HepG2 (cell line): ENCODE data around the gene LMCD1. TPM values are rescaled to one million over a fixed set of nuclear protein-coding genes. Genes with fewer than 3 reads are reported as not detected.

ENCODE experiments used
- ATAC-seq: fragments of 200-7000 bp; cut with Tn5 transposase; 3 replicates; pipeline ENCODE4 v1.9.1; 2020; ENCODE audit warnings: mild to moderate bottlenecking, moderate library complexity
- BruUV-seq: library from RNA; stranded (reverse); fragments of 400-500 nt; replicated peaks from 2 replicates; lab custom pipeline; 2021; lab: Mats Ljungman, UMichigan
- CTCF ChIA-PET: fragments of 300-600 bp; formaldehyde crosslinking; extraction: SDS; loops from one replicate; lab custom pipeline; 2021; ENCODE audit warnings: low total read pairs, inconsistent platforms, low intra/inter-chr PET ratio; lab: Yijun Ruan, JAX
- POLR2A ChIA-PET: fragments of 350-600 bp; sonication (Branson Sonifier 250); formaldehyde crosslinking; loops from one replicate; lab custom pipeline; 2020; ENCODE audit warnings: antibody characterized with exemption, inconsistent platforms; lab: Yijun Ruan, JAX
- DNase-seq: peaks from one replicate; pipeline ENCODE4 v3.0.0-alpha.2; 2015; ENCODE audit warnings: low spot score
- FAIRE-seq: peaks from 3 replicates; lab custom pipeline; 2011; peaks lifted over from hg19 to GRCh38; lab: Jason Lieb, UNC
- H2AFZ ChIP-seq: one replicate; pipeline ENCODE4 v1.6.1; 2011; ENCODE audit warnings: low read length, inconsistent platforms
- H3K27ac ChIP-seq: fragments of 300-600 bp; 3 replicates; pipeline ENCODE4 v1.8.0; 2011; ENCODE audit warnings: mixed run types, mild to moderate bottlenecking, mixed read lengths, low read length, inconsistent platforms; ENCODE audit not compliant: insufficient read depth; ENCODE audit errors: extremely low read length
- H3K27me3 ChIP-seq, 2 experiments: fragments of 200-600 bp in 1 of 2; 2 replicates in 1 of 2; 3 replicates in 1 of 2; pipeline versions ENCODE4 v1.6.0 to v1.8.0; 2011; ENCODE audit warnings: low read length in 2 of 2, mild to moderate bottlenecking in 2 of 2, moderate library complexity in 2 of 2, inconsistent platforms in 1 of 2; ENCODE audit not compliant: insufficient read depth in 2 of 2, control insufficient read depth in 1 of 2
- H3K36me3 ChIP-seq, 2 experiments: fragments of 200-600 bp in 1 of 2; replicated peaks in 1 of 2; 2 replicates in 1 of 2; 3 replicates in 1 of 2; pipeline versions ENCODE4 v1.5.1 to v1.8.0; 2011; ENCODE audit warnings: low read length in 2 of 2, inconsistent platforms in 1 of 2; ENCODE audit not compliant: insufficient read depth in 2 of 2, control insufficient read depth in 1 of 2
- H3K4me1 ChIP-seq: 2 replicates; pipeline ENCODE4 v1.5.1; 2012; ENCODE audit warnings: low read length, inconsistent platforms; ENCODE audit not compliant: insufficient read depth
- H3K4me2 ChIP-seq: 2 replicates; pipeline ENCODE4 v1.6.0; 2011; ENCODE audit warnings: low read depth, low read length, inconsistent platforms
- H3K4me3 ChIP-seq, 3 experiments: fragments of 200-600 bp in 1 of 3; sonication (generic), shearing (Covaris generic) in 1 of 3; replicated peaks in 1 of 3; 2 replicates each; pipeline ENCODE4 v1.5.1; 2011 to 2016; ENCODE audit warnings: low read length in 3 of 3, inconsistent platforms in 2 of 3, low read depth in 2 of 3, mild to moderate bottlenecking in 2 of 3, control low read depth in 1 of 3, mixed read lengths in 1 of 3; ENCODE audit not compliant: insufficient read depth in 1 of 3
- H3K79me2 ChIP-seq: one replicate; pipeline ENCODE4 v1.6.1; 2011; ENCODE audit warnings: low read length, inconsistent platforms; ENCODE audit not compliant: insufficient read depth
- H3K9ac ChIP-seq: 2 replicates; pipeline ENCODE4 v1.6.0; 2011; ENCODE audit warnings: mild to moderate bottlenecking, low read depth, low read length, inconsistent platforms; ENCODE audit not compliant: insufficient read depth
- H3K9me3 ChIP-seq: 2 replicates; pipeline ENCODE4 v1.5.1; 2012; ENCODE audit warnings: mild to moderate bottlenecking, low read length
- H4K20me1 ChIP-seq: 2 replicates; pipeline ENCODE4 v1.6.0; 2011; ENCODE audit warnings: inconsistent platforms, mild to moderate bottlenecking, low read length, moderate library complexity; ENCODE audit not compliant: insufficient read depth
- CENPT ChIP-seq: sonication (generic); formaldehyde crosslinking; IDR thresholded peaks from 2 replicates; pipeline ENCODE4 v1.8.0; 2022; ENCODE audit warnings: low read depth, mild to moderate bottlenecking, moderate library complexity, missing genetic modification reagents
- HMGA1 ChIP-seq: sonication (generic); formaldehyde crosslinking; conservative IDR thresholded peaks from 2 replicates; pipeline ENCODE4 v1.4.0; 2020; ENCODE audit warnings: missing genetic modification reagents
- XRCC5 ChIP-seq: fragments of 200-400 bp; formaldehyde crosslinking; optimal IDR thresholded peaks from 2 replicates; pipeline ENCODE3; 2017; ENCODE audit warnings: mild to moderate bottlenecking, low read length
- ZNF230 ChIP-seq: sonication (generic); formaldehyde crosslinking; IDR thresholded peaks from 2 replicates; pipeline ENCODE4 v1.4.0; 2020; ENCODE audit warnings: mild to moderate bottlenecking, missing genetic modification reagents
- ZNF253 ChIP-seq: sonication (generic); formaldehyde crosslinking; IDR thresholded peaks from 2 replicates; pipeline ENCODE4 v1.8.0; 2022; ENCODE audit warnings: mild to moderate bottlenecking, missing genetic modification reagents, borderline replicate concordance
- ZNF281 ChIP-seq: sonication (generic); formaldehyde crosslinking; IDR thresholded peaks from 2 replicates; pipeline ENCODE4 v1.4.0; 2020; ENCODE audit warnings: missing genetic modification reagents, borderline replicate concordance
- ZNF3 ChIP-seq: IDR thresholded peaks from 2 replicates; pipeline ENCODE4 v1.7.0; 2017; ENCODE audit warnings: inconsistent platforms
- ZNF383 ChIP-seq: sonication (generic); formaldehyde crosslinking; IDR thresholded peaks from 2 replicates; pipeline ENCODE4 v1.4.0; 2020; ENCODE audit warnings: missing genetic modification reagents, mild to moderate bottlenecking, borderline replicate concordance
- ZNF713 ChIP-seq: sonication (generic); formaldehyde crosslinking; IDR thresholded peaks from 2 replicates; pipeline ENCODE4 v1.4.0; 2020; ENCODE audit warnings: mild to moderate bottlenecking, missing genetic modification reagents
- WGBS: methylation state at CpG from one replicate; pipeline ENCODE4 v1.1.6; 2017; ENCODE audit warnings: low lambda C conversion rate; 5-methylcytosine and 5-hydroxymethylcytosine counted together
- in situ Hi-C: cut with HindIII; loops from 2 replicates; pipeline ENCODE4 v1.10.0; 2017; ENCODE audit warnings: low pct_unique_long_range_greater_than_20kb; ENCODE audit not compliant: extremely low pct_ligation_motif_present
- intact Hi-C: fragments of 100-400 bp; cut with micrococcal nuclease; formaldehyde crosslinking; loops from one replicate; pipeline ENCODE4 v1.10.0; 2022; ENCODE audit not compliant: unreplicated experiment
- polyA plus RNA-seq, 8 experiments: library from polyadenylated mRNA; depleted of rRNA in 3 of 8; stranded (reverse) in 7 of 8; unstranded in 1 of 8; fragments of >200 nt; fragmentation: Illumina TruSeq in 4 of 8; extraction: Trizol in 4 of 8; gene quantifications; 2 replicates each; pipeline versions ENCODE4 v1.2.1 to v1.2.3, GENCODE V29; 2011 to 2016; ENCODE audit warnings: low read depth in 4 of 8, missing spikeins in 1 of 8, mixed read lengths in 1 of 8; ENCODE audit not compliant: insufficient read depth in 1 of 8
- total RNA-seq, 5 experiments: library from RNA; depleted of rRNA; stranded (reverse); fragments of >200 nt; fragmentation: Illumina TruSeq; extraction: Trizol; gene quantifications; 2 replicates each; pipeline ENCODE4 v1.2.3, GENCODE V29; 2016; ENCODE audit warnings: low read depth in 1 of 5
- TF ChIP-seq, protein P1 (sequence below): IDR thresholded peaks from 2 replicates; pipeline ENCODE4 v1.6.1; 2016; ENCODE audit warnings: low read depth, control low read depth

The LMCD1 gene
- total and polyA plus RNA-seq, 2 of the 13 experiments (the other 11 are each of a cell fraction or from before 2014, with no cell fraction given) = 6.2 to 7.1 TPM

- H3K4me3 ChIP-seq = no peak overlapping the region
- POLR2A ChIA-PET = no interaction called here
- no peaks in the 10 kb centered on the region for H3K27me3 ChIP-seq
- WGBS = 69% methylated on average over 1 of the region's 1 CpG
- H3K27ac ChIP-seq = no peak overlapping the region
- BruUV-seq = no TSS peak
- FAIRE-seq (no peak), ATAC-seq (no peak), DNase-seq (no peak)
- TF ChIP-seq XRCC5 (no peak), ZNF281 (no peak), ZNF713 (no peak), HMGA1 (CRISPR knock-in tag) (no peak), ZNF383 (CRISPR knock-in tag) (no peak), ZNF3 (CRISPR knock-in tag) (no peak), ZNF253 (CRISPR knock-in tag) (no peak), ZNF230 (CRISPR knock-in tag) (no peak), CENPT (CRISPR knock-in tag) (no peak)
- TF ChIP-seq, protein P1, sequence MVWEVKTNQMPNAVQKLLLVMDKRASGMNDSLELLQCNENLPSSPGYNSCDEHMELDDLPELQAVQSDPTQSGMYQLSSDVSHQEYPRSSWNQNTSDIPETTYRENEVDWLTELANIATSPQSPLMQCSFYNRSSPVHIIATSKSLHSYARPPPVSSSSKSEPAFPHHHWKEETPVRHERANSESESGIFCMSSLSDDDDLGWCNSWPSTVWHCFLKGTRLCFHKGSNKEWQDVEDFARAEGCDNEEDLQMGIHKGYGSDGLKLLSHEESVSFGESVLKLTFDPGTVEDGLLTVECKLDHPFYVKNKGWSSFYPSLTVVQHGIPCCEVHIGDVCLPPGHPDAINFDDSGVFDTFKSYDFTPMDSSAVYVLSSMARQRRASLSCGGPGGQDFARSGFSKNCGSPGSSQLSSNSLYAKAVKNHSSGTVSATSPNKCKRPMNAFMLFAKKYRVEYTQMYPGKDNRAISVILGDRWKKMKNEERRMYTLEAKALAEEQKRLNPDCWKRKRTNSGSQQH = no peak
- no peak overlapping the region for H3K4me2 ChIP-seq
- no peaks in the 10 kb centered on the region for H4K20me1 ChIP-seq
- CTCF ChIA-PET = no interaction called here
- no peaks in the 10 kb centered on the region for H3K79me2 ChIP-seq
- no peak overlapping the region for H2AFZ ChIP-seq
- in situ Hi-C loops = no loop called here
- H3K9me3 ChIP-seq = no peaks in the 10 kb centered on the region
- intact Hi-C loops = no loop called here
- H3K4me1 ChIP-seq = peaks cover 1% of the 10 kb centered on the region; the same call in 1 of the 2 replicates
- no peak overlapping the region for H3K9ac ChIP-seq
- H3K36me3 ChIP-seq = peaks cover 0 to 1% of the 10 kb centered on the region in 2 experiments; a peak in 3 of 5 replicates
Measured at GRCh38 chr3:8523041-8523440, 21.4 kb downstream of the LMCD1 start.
